GM19025 (cell line): Measurements from ENCODE around the gene CORO7.
"Not testable (repeated sequence)": the region's sequence is repeated elsewhere in the genome, so short reads cannot be mapped to it uniquely, and the experiment has no call there.

Experiments used
- ATAC-seq: cut with Tn5 transposase; IDR thresholded peaks from one replicate; pipeline ENCODE4 v1.9.1; 2021; ENCODE audit warnings: mild to moderate bottlenecking, low read depth, moderate library complexity; ENCODE audit not compliant: unreplicated experiment

Gene CORO7

DNA sequence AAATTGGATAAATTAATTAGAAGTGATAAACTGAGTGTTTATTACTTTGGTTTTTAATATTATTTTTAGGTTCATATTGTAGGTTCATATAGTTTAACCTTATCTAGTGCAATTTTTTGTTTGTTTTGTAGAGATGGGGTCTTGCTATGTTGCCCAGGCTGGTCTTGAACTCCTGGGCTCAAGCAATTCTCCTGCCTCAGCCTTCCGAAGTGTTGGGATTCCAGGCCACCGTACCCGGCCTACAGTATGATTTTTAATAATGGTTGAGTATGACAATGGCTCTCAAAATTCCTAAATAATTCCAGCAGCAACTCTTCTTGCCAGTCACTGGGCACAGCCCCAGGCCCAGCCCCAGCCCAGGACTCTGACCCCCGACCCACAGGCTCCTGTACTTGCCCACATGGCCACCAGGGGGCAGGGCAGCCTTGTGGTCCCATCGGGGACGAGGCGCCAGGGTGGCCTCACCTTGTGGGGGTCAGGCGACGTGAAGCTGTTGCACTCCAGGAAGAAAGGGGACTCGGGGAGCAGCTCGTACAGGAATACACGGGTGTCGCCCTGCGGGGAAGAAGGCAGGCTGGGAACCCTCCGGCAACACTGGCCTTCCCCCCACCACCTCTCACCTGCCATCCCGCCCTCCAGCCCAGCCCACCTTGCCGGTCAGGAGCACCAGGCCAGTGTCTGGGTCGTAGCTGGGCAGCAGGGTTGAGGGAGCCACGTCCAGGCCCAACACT is 57.4 kb downstream of the CORO7 start:
- no peak for ATAC-seq

DNA sequence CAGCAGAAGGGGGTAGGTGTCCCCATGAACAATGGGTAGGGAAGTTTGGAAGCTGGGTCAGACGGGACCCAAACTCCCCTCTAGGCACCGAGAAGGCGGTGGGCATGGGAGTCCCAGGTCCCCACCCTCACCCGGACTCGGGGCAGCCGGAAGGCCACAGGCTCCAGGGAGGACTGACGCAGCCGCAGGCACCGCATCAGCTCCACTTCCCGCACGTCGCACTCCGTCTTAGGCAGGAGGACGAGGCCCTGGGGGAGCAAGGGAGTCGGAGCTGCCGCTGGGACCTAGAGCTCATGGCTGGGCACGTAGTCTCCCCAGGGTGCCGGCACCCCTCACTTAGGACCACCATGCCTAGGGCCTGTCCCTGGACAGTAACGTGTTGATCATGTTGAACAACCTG is 58.2 kb downstream of the CORO7 start:
- ATAC-seq: no peak

DNA sequence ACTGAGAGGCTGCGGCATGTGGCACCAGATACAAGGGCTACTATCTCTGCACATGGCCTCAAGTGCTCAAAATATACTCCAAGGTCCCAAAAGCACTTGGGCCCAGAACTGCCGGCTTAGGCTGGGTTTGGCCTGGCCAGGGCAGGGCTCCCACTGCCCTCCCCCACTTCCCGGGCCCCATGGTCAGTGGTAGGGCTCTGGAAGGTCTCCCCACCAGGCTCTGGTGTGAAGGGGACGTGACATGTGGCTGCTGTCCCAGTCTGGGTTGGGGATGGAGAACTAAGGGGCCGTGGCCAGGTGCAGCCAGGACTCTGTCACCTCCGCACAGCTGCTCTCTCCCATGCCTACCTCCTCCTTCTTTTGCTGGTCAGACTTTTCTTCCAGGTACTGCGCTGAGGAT is 59.6 kb downstream of the CORO7 start:
- ATAC-seq: no peak

DNA sequence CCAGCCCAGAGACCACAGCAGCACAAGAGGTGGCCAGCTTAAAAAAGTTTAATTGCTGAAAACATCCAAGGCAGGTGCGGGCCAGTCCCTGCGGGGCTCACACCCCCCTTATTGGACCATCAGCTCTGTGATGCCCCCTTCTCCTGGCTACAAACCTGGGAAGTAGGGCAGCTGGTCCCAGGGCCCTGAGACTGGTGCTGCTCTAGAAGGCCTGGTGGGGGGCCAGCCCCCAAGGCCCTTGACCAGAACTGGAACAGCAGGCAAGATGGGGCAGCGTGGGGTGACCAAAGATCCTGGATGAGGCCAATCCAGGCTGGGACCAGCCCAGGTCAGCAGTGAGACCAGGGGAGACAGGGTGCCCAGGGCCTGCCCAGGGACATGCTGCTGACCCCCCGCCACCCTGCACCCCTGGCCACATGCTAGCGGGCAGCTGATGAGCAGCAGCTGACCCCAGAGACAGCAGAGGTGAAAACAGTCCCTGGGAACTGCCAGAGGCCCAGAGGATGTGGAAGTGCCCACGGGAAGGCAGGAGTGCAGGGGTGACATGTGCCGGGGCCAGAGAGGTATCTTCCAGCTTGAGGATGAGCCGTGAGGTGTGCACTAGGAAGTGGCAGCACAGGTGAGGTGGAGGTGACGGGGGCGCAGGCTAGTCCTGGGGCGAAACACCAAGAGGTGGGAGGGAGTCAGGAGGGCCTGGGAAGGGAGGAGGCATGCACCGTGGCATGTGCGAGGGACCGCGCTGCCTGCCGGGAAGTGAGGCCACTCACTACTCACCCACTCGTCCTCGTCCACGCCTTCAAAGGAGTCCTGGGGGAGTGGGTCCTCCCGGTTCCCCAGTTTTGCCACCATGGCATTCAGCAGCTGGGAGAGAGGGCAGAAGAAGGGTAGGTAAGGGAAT is 61.6 kb downstream of the CORO7 start:
- ATAC-seq: no peak

DNA sequence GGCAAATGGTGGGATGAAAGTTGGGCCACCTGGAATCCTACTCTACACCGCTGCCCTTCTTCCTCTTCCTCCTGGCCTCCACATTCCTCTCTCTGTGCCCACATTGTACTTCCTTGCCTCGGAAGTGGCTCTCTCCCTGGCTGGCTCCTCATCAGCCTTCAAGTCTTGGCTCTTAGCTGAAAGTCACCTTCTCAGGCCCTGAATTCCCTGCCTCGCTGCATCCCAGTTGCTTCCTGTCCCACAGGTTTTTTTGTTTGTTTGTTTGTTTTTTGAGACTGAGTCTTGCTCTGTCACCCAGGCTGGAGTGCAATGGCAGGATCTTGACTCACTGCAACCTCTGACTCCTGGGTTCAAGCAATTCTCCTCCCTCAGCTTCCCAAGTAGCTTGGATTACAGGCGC is 62.7 kb downstream of the CORO7 start:
- ATAC-seq: no peak

DNA sequence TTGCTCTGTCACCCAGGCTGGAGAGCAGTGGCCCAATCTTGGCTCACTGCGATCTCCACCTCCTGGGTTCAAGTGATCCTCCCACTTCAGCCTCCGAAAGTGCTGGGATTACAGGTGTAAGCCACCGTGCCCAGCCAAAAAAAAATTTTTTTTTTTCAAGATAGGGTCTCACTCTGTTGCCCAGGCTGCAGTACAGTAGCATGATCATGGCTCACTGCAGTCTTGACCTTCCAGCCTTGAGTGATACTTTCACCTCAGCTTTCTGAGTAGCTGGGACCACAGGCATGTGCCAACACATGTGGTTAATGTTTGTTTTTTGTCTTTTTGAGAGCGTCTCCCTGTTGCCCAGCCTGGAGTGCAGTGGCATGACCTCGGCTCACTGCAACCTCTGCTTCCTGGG is 63.6 kb downstream of the CORO7 start:
- no peak for ATAC-seq

DNA sequence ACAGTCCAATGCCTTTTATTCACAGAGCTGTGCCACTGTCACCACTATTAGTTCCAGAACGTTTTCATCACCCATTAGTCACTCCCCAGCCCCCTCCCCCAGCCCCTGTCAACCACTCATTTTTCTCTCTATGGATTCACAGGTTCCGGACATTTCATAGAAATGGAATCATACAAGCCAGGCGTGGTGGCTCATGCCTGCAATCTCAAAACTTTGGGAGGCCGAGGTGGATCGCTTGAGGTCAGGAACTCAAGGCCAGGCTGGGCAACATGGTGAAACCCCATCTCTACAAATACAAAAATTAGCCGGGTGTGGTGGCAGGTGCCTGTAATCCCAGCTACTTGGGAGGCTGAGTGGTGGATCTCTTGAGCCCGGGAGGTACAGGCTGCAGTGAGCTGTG is 64.5 kb downstream of the CORO7 start:
- ATAC-seq: no peak

DNA sequence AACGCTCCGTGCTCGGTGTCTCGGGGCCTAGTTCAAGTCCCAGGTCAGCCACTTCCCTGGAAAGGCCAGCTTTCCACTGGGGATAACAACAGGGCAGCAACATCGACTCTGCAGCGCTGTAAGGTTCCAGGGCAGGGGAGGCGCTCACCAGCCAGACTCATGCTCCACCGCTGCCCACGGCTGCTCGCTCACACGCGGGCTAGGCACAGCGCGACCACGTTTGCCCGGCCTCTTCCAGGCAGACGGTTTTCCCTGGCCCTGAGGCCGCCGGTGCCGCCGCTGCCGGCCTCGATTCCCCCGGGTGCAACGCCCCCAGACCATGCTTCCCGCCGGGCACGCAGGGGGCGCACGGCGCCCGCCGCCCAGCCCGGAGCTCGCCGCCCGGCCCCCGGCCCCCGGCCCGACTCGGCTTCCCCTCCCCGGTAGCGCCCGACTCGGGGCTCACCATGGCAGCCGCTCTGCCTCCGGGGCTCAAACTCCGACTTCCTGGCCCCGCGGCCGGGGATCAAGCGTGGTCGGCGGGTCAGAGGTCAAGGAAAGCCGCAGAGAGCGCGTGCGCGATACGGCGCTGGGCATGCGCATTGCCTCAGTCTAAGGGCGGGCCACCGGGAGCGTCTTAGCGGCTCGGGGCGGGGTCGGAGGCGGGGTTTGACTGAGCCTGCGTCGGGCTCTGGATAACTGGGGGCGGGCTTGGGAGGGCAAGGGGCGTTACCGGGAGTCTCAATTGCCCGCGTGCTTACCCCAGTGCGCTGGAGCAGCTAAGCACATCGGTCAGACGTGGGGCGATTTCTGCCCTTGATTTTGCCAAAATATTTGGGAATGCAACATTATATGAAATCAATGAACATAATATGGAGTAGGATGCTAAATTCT is 65.4 kb downstream of the CORO7 start, which contains the start of gene PAM16:
TSS of gene PAM16 (minus strand) at position 535 of the 873 bp plus-strand sequence. CDS start at position 448, 87 bp downstream.
- ATAC-seq: peak; percentile 91

DNA sequence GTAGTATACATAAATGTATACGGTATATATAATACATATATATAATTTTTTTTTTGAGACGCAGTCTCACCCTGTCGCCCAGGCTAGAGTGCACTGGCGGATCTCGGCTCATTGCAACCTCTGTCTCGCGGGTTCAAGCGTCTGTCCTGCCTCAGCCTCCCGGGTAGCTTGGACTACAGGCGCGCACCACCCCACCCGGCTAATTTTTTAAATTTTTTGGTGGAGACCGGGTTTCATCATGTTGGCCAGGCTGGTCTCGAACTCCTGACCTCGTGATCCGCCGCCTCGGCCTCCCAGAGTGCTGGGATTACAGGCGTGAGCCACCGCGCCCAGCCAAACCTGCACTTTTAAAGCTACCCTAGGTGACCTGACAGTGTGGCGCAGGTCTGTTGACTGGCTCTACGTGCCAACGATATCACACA is 66.0 kb downstream of the CORO7 start:
- ATAC-seq: no peak

DNA sequence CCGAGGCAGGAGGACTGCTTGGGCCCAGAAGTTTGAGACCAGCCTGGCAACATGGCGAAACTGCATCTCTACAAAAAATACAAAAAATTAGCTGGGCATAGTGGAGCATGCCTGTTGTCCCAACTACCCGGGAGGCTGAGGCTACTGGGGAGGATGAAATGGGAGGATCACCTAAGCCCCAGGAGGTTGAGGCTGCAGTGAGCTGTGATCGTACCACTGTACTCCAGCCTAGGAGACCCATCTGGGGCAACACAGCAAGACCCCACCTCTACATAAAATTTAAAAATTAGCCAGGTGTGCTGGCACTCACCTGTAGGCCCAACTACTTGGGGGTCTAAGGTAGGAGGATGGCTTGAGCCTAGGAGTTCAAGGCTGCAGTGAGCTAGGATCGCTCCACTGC is 67.1 kb downstream of the CORO7 start:
- ATAC-seq: no peak

DNA sequence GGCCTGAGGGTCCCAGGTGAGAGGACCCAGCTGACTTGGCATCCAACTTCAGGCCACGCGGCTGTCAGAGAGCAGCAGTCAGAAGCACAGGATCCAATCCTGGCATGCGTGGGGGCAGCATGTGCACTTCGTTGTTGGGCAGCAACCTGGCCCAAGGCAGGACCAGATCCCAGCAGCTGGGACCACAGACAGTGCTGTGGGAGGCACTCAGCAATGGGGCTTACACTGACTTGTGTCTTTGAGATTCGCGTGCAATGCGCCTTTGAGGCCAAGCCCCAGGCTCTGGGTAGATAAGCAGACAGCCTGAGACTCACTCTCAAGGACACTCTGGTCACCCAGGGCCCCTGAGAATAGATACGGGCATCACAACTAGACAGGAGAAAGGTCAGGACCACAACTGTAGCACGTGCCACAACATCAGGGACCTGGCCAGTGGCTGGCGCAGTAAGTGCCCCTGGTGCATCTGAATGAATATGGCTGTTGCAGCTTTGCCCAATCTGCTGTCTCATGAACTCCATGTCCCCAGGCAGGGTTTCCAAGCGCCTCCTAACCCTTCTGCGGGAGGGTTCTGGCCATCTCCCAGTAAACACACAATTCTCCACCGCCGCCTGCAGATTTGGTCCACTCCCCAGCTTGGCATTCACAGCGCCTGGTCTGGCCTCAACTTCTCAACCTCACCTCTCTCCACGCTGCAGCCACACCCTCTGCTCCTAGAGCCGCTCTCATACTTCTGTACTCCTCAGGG is 68.5 kb downstream of the CORO7 start:
- no peak for ATAC-seq

DNA sequence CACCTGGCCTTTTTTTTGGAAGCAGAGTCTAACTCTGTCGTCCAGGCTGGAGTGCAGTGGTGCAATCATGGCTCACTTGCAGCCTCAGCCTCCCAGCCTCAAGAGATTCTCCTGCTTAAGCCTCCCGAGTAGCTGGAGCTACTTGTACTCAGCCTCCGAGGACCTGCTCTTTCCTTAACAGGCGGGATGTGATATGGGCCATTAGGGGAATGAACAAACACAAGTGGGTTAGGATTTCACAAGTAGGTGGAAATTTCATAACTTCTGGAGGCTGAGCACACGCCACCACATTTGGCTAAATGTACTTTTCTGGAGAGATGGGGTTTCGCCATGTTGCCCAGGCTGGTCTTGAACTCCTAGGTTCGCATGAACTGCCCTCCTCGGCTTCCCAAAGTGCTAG is 69.4 kb downstream of the CORO7 start:
- no peak for ATAC-seq

DNA sequence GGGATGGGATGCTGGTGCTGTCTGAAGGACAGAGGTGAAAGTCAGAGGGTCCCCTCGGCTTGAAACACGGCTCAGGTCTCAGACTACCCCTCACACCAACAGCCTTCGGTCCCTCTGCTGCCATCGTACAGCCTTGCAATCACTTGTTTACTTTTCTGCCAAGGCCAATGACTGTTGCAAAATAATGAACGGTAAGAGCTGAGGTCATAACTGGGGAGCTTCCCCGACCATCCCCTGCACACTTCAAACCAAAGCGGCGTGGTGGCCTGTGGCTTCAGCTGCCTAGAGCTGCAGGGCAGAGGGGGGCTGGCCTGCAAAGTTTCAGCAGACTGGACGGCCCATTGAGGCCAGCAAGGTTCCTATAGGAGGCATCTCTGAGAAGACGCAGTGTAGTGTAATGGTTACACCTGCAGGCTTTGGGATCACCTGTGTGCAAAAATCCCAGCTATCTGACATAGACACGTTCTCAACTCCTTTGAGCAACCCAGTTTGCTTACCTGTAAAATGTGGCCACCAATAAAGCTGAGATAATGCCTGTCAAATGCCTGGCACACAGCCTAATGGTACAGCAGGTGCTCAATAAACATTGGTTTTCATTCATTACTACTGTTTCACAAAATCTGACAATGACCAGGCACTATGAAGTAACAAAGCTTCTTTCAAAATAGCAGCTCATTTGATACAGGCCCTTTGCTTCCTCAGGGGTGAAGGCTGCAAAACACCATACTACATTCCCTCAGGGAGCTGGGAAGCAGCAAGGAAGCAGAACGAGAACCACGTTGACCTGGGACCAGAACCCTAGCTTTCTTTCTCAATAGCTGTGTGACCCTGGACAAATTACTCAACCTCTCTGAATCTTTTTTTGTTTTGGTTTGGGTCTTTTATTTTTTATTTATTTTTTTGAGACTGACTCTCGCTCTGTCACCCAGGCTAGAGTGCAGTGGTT is 70.3 kb downstream of the CORO7 start:
- ATAC-seq: no peak

DNA sequence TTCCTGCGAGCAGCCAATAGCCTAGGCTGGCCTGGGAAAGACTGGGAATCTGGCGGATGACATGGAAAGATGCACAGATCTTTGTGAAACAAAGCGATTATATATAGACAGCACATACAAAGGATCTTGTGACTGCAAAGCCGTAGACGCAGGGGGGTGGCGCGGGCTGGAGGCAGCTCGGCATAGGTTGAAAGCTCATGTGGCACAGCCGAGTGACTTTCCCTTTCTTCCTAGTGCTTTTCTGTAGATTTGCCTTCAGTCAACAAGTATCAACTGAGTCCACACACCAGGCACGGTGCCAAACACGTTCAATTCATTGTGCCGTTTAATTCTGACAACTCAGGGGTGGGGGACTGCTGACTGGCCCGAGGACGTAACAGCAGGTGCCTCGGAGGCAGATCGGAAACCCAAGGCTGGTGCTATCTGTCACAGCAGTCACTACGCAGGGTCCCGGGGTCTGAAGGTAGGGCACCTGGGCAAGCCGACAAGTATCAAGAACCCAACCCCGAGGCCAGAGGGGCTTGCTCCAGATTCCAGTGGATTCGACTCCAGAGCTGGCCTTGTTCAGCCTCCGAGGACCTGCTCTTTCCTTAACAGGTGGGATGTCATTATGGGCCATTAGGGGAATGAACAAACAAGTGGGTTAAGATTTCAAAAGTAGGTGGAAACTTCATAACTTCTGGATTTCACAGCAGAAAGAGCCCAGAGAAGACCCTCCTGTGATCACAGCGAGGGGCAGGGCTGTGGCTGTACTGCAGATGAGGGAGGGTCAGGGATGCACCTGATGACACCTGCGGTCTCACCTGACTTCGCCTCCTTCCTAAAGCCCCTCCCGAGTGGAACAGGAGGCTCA is 71.2 kb downstream of the CORO7 start:
- no peak for ATAC-seq

DNA sequence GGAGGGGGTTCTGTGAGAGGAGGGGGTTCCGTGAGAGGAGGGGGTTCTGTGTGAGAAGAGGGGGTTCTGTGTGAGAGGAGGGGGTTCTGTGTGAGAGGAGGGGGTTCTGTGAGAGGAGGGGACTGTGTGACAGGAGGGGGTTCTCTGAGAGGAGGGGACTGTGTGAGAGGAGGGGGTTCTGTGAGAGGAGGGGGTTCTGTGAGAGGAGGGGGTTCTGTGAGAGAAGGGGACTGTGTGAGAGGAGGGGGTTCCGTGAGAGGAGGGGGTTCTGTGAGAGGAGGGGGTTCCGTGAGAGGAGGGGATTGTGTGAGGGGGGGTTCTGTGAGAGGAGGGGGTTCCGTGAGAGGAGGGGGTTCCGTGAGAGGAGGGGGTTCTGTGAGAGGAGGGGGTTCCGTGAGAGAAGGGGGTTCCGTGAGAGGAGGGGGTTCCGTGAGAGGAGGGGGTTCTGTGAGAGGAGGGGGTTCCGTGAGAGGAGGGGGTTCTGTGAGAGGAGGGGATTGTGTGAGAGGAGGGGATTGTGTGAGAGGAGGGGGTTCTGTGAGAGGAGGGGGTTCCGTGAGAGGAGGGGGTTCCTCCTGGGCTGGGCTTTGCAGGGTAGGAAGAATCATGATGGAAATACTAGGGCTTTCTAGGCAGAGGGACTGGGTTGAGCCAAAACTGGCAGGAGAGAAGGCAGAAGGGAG is 72.0 kb downstream of the CORO7 start:
- not testable (repeated sequence) for ATAC-seq

DNA sequence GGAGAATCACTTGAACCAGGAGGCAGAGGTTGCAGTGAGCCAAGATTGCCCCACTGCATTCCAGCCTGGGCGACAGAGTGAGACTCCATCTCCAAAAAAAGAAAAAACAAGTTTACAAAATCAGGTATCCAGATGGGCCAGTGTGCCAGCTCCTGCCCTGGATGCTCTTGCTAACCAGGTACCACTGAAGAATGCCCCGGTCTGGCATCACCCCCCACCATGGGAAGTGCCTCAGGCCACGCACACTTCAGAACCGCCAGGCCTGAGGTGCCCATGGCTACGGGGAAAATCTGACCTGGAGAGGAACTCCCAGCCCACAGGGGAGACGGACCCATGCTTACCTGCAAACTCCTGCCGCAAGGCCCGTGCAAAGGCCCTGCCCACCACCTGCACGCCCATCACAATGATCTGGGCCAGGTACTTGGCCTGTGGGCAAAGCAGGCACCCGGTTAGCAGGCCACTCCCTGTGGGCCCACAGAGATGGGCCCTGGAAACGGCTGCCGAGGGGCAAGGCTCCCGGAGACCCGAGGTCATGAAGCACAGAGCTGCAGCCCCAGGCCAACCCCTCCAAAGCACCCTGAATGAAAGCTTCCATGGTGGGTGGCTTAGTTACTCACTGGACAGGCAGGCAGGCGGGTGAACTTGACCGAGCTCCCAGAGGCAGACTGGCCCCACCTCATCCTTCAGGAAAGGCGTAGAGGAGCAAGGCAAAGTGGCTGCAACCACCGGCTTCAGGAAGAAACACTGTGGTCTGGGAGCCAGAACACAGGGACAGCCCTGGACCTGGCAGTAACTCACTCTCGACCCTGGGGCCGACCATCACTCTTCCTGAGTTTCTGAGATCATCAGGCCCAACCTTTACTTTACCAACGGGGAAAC is 73.3 kb downstream of the CORO7 start:
- no peak for ATAC-seq

DNA sequence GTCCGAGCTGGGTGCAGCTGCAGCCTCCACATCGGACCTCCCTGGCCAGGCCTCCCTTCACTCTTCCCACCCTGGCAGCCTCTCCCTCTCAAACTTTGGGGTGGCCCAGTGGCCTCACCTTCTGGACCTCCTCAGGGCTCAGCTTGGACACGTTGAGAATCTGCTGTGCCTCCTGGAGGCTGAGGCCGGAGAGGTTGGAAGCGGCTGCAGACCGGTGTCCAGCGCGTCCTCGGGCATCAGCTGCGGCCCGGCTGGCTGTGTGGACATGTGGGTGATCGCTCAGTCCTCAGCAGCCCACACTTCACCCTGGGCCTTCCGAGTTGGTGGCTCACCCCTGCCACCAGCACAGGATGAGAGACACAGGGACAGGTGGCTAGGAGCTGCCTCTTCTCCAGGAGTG is 75.1 kb downstream of the CORO7 start:
- no peak for ATAC-seq
